ENCODE measurements around the gene ENPP5. TPM values are rescaled to one million over a fixed set of nuclear protein-coding genes. Genes with fewer than 3 reads are reported as not detected.
A peak's percentile ranks its signal among the peaks of the same experiment; 100 is the strongest.

ENPP5 gene, protein sequence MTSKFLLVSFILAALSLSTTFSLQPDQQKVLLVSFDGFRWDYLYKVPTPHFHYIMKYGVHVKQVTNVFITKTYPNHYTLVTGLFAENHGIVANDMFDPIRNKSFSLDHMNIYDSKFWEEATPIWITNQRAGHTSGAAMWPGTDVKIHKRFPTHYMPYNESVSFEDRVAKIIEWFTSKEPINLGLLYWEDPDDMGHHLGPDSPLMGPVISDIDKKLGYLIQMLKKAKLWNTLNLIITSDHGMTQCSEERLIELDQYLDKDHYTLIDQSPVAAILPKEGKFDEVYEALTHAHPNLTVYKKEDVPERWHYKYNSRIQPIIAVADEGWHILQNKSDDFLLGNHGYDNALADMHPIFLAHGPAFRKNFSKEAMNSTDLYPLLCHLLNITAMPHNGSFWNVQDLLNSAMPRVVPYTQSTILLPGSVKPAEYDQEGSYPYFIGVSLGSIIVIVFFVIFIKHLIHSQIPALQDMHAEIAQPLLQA
- total RNA-seq (2012; rRNA removed) (under 0.01 TPM in 1 of 2 replicates, not detected in the other), polyA plus RNA-seq (2012; rRNA removed) (not detected in 2 replicates), Bru-seq, nascent RNA (percentile 11 among the genes with signal in this experiment), BruChase-seq, experiment 1, labeled RNA remaining after a 6-hour chase (percentile 10 among the genes with signal in this experiment), BruChase-seq, experiment 2, labeled RNA remaining after a 2-hour chase (not detected)
- polyA plus RNA-seq (2012; cell fraction: cytosol; rRNA removed): not detected in 2 replicates
- polyA plus RNA-seq (2012; cell fraction: nucleus; rRNA removed; ENCODE audit: low replicate concordance): not detected in 2 replicates
- long read RNA-seq: 0 reads

GRCh38 chr6:46170357-46171289, at the start of gene ENPP5:
Gene ENPP5, minus strand, starts transcription at chr6:46170980. Its CDS starts 2,718 bp downstream, at chr6:46168262.
- Histone ChIP-seq H3K23ac (ENCODE audit: low read depth, low read length) (no peak within 1 kb of the TSS), H2BK20ac (ENCODE audit: low read depth, low read length) (no peak within 1 kb of the TSS), H3K4me1 (ENCODE audit: control insufficient read depth, insufficient read depth, low read length) (no peaks in the 10 kb centered on the region), H3K14ac (replicated peaks; ENCODE audit: low read depth, low read length) (no peak within 1 kb of the TSS), H3K27me3 (ENCODE audit: control insufficient read depth, insufficient read depth, low read length) (peaks cover 4% of the 10 kb centered on the region), H3K4ac (ENCODE audit: low read depth, low read length) (no peak within 1 kb of the TSS), H3K4me3 (ENCODE audit: insufficient read depth, low read depth, low read length) (no peak within 1 kb of the TSS), H3K56ac (ENCODE audit: extremely low read depth, insufficient read depth, low read length) (no peak within 1 kb of the TSS), H3K9ac (ENCODE audit: low read depth, low read length) (no peak within 1 kb of the TSS), H3K18ac (ENCODE audit: low read depth, low read length) (no peak within 1 kb of the TSS), H3K9me1 (ENCODE audit: insufficient read depth, low read length) (no peaks in the 10 kb centered on the region), H2AK9ac (replicated peaks; ENCODE audit: low read depth, low read length, poor library complexity) (no peak within 1 kb of the TSS), H3K4me2 (ENCODE audit: low read depth, low read length) (peak within 1 kb of the TSS; percentile 22; the same call in 1 of the 2 replicates), H2BK120ac (ENCODE audit: low read depth, low read length) (no peak within 1 kb of the TSS), H2BK5ac (ENCODE audit: low read depth, low read length, poor library complexity, severe bottlenecking) (no peak within 1 kb of the TSS), H4K91ac (ENCODE audit: insufficient read depth, low read depth, low read length) (no peak within 1 kb of the TSS), H3K27ac (ENCODE audit: insufficient read depth, low read length) (no peak within 1 kb of the TSS), H3K79me1 (ENCODE audit: low read depth in 1 of 2, low read length in 2 of 2) (no peaks in the 10 kb centered on the region), H3K36me3 (ENCODE audit: control insufficient read depth, insufficient read depth, low read length) (no peaks in the 10 kb centered on the region), H4K8ac (ENCODE audit: low read depth in 2 of 2, low read length in 2 of 2) (no peak within 1 kb of the TSS), H4K5ac (ENCODE audit: low read depth, low read length) (no peak within 1 kb of the TSS), H2AK5ac (ENCODE audit: low read depth, low read length) (no peak within 1 kb of the TSS), H2AFZ (replicated peaks; ENCODE audit: low read length, poor library complexity) (peak within 1 kb of the TSS; percentile 70), H2BK15ac (ENCODE audit: low read depth, low read length) (no peak within 1 kb of the TSS), H4K20me1 (ENCODE audit: insufficient read depth, low read length) (no peaks in the 10 kb centered on the region), H3K9me3 (ENCODE audit: control insufficient read depth, insufficient read depth, low read length) (no peaks in the 10 kb centered on the region)
- CTCF ChIA-PET: interaction anchor here (0.6 kb wide), 1 partner anchor 26 kb away, joined by 6 read pairs; no protein-coding TSS in a partner anchor
- in situ Hi-C loops (cut with MboI; ENCODE audit: low sequenced_read_pairs) (no loop called here), intact Hi-C loops (cut with micrococcal nuclease) (no loop called here), dilution Hi-C loops (cut with HindIII; ENCODE audit: low sequenced_read_pairs, unreplicated experiment) (no loop called here)
- WGBS, 2 experiments (ENCODE audit: extremely low coverage in 2 of 2, insufficient read length in 1 of 2): 8% methylated on average over 5 of the region's 49 CpGs; no CpG with 5 or more reads in 1 of the 2 experiments
- no TSS peak for BruUV-seq (replicated peaks)
- POLR2A ChIA-PET (ENCODE audit: unreplicated experiment): no interaction called here
- DNase-seq (no peak), ATAC-seq (ENCODE audit: low read depth) (no peak)
- TF ChIP-seq RFX5 (IDR thresholded peaks at IDR 0.05; ENCODE audit: low read depth, low read length): no peak
- TF ChIP-seq CTCF (conservative IDR thresholded peaks at IDR 0.05; ENCODE audit: low read depth, low read length): no peak
- no peak for TF ChIP-seq FOS (IDR thresholded peaks at IDR 0.05; ENCODE audit: low read depth, low read length)
- TF ChIP-seq CEBPB (IDR thresholded peaks at IDR 0.05; ENCODE audit: low read depth, low read length): no peak
- TF ChIP-seq SMC3 (IDR thresholded peaks at IDR 0.05; ENCODE audit: low read depth, low read length): no peak
- no peak for TF ChIP-seq CHD1 (IDR thresholded peaks at IDR 0.05; ENCODE audit: low read depth, low read length)
- no peak for TF ChIP-seq MXI1 (IDR thresholded peaks at IDR 0.05; ENCODE audit: borderline replicate concordance, low read depth, low read length)
- no peak for TF ChIP-seq MAFK (IDR thresholded peaks at IDR 0.05; ENCODE audit: low read depth, low read length)
- TF ChIP-seq NFE2L2 (IDR thresholded peaks at IDR 0.05; ENCODE audit: low read depth, low read length): no peak
- TF ChIP-seq RCOR1 (IDR thresholded peaks at IDR 0.05; ENCODE audit: insufficient replicate concordance, low read length): no peak
- no peak for TF ChIP-seq RAD21 (IDR thresholded peaks at IDR 0.05; ENCODE audit: low read length)
- TF ChIP-seq BHLHE40 (IDR thresholded peaks at IDR 0.05; ENCODE audit: low read depth, low read length): no peak
- no peak for TF ChIP-seq MAZ (IDR thresholded peaks at IDR 0.05; ENCODE audit: borderline replicate concordance, low read depth, low read length)
